Endothelial cell of umbilical vein (primary cell): ENCODE measurements around the gene CCR7.

Source experiments
- CTCF ChIP-seq, 2 donors: IDR thresholded peaks; 1 replicate in 1 of 2; 2 replicates in 1 of 2; pipeline ENCODE4 v1.5.1; 2011; ENCODE audit warnings: low read length in 2 of 2, mild to moderate bottlenecking in 2 of 2, moderate library complexity in 2 of 2, control low read depth in 1 of 2, inconsistent platforms in 1 of 2, low read depth in 1 of 2; ENCODE audit not compliant: insufficient read depth in 1 of 2; ENCODE audit errors: extremely low read depth in 1 of 2
- EZH2 ChIP-seq: IDR thresholded peaks from 2 replicates; pipeline ENCODE4 v1.6.1; 2012; ENCODE audit warnings: borderline replicate concordance, low read depth, mild to moderate bottlenecking, moderate library complexity, low read length, inconsistent platforms; ENCODE audit not compliant: severe bottlenecking
- TF ChIP-seq, protein P1 (sequence below): IDR thresholded peaks from 2 replicates; pipeline ENCODE4 v1.6.1; 2011; ENCODE audit not compliant: insufficient read depth, insufficient read length

DNA sequence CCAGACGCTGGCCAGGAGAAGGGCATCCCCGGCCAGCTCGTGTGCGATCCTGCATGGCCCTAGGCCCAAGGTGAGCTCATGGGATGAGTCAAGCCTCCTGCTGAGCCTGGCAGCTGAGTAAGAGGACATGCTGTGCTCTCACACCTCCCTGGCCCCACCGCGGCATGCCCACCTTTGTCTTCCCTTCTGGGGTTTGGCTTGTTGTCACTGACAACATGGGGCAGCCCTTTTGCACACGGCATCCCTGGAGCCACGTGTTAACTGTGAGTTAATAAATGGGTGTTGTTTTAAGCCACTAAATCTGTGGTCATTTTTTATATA lies 55.0 kb downstream of the CCR7 start:
- no peak for TF ChIP-seq EZH2
- no peak for TF ChIP-seq CTCF (IDR thresholded peaks at IDR 0.05; ENCODE audit: extremely low read depth in 1 of 2, insufficient read depth in 1 of 2, low read depth in 1 of 2, low read length in 2 of 2)
- TF ChIP-seq, protein P1, sequence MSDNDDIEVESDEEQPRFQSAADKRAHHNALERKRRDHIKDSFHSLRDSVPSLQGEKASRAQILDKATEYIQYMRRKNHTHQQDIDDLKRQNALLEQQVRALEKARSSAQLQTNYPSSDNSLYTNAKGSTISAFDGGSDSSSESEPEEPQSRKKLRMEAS = no peak
